ENCODE results near the gene CAT. TPM values are rescaled to one million over a fixed set of nuclear protein-coding genes. Genes with fewer than 3 reads are reported as not detected.

CAT gene
- total RNA-seq, 4 donors from 2014 or later = 81.0 to 213 (median 125) TPM

GRCh38 chr11:34473603-34474169 is 35.0 kb downstream of the CAT start:
- H3K4me1 ChIP-seq = no peaks in the 10 kb centered on the region
- H3K9me3 ChIP-seq = no peaks in the 10 kb centered on the region
- H3K4me3 ChIP-seq = no peak overlapping the region
- H3K27me3 ChIP-seq = no peaks in the 10 kb centered on the region
- ATAC-seq = no peak
- 90 to 93% methylated on average over 4 of the region's 4 CpGs for WGBS, 2 donors (ENCODE audit: low coverage in 1 of 2)
- H3K36me3 ChIP-seq = peaks cover 11 to 49% of the 10 kb centered on the region in 2 donors
- TF ChIP-seq CTCF (IDR thresholded peaks at IDR 0.05) (no peak), POLR2AphosphoS5 (IDR thresholded peaks at IDR 0.05) (no peak), POLR2A (IDR thresholded peaks at IDR 0.05) (no peak), EP300 (IDR thresholded peaks at IDR 0.05) (no peak)
- no peak overlapping the region for H3K27ac ChIP-seq

- H3K27me3 ChIP-seq = no peaks in the 10 kb centered on the region
- ATAC-seq = no peak
- TF ChIP-seq CTCF (IDR thresholded peaks at IDR 0.05) (no peak), POLR2A (IDR thresholded peaks at IDR 0.05) (no peak), EP300 (IDR thresholded peaks at IDR 0.05) (no peak), POLR2AphosphoS5 (IDR thresholded peaks at IDR 0.05) (no peak)
- no peak overlapping the region for H3K27ac ChIP-seq
- peaks cover 7 to 30% of the 10 kb centered on the region in 2 donors for H3K36me3 ChIP-seq
- no peaks in the 10 kb centered on the region for H3K9me3 ChIP-seq
- no peaks in the 10 kb centered on the region for H3K4me1 ChIP-seq
- WGBS, 2 donors (ENCODE audit: low coverage in 1 of 2) = 9 to 20% methylated on average over 1 to 3 of the region's 3 CpGs
- H3K4me3 ChIP-seq = no peak overlapping the region
These were observed 36.9 kb downstream of the CAT start for GRCh38 chr11:34475656-34476055.

- H3K27ac ChIP-seq = no peak overlapping the region
- H3K4me3 ChIP-seq = no peak overlapping the region
- no peak for ATAC-seq
- no peaks in the 10 kb centered on the region for H3K4me1 ChIP-seq
- TF ChIP-seq CTCF (IDR thresholded peaks at IDR 0.05) (no peak), POLR2AphosphoS5 (IDR thresholded peaks at IDR 0.05) (no peak), EP300 (IDR thresholded peaks at IDR 0.05) (no peak), POLR2A (IDR thresholded peaks at IDR 0.05) (no peak)
- H3K27me3 ChIP-seq = no peaks in the 10 kb centered on the region
- H3K9me3 ChIP-seq = no peaks in the 10 kb centered on the region
- whole genome bisulfite sequencing, 2 donors (ENCODE audit: low coverage in 1 of 2) = 86 to 91% methylated on average over 3 to 4 of the region's 4 CpGs
- H3K36me3 ChIP-seq = peaks cover 4 to 18% of the 10 kb centered on the region in 2 donors
These were observed 38.1 kb downstream of the CAT start for GRCh38 chr11:34476849-34477248.

- Histone ChIP-seq H3K4me1 (no peaks in the 10 kb centered on the region), H3K36me3 (no peaks in the 10 kb centered on the region), H3K27me3 (no peaks in the 10 kb centered on the region), H3K9me3 (no peaks in the 10 kb centered on the region), H3K4me3 (no peak overlapping the region), H3K27ac (no peak overlapping the region)
- no peak for TF ChIP-seq CTCF (IDR thresholded peaks at IDR 0.05)
- TF ChIP-seq POLR2AphosphoS5 (IDR thresholded peaks at IDR 0.05) = no peak
- no peak for TF ChIP-seq EP300 (IDR thresholded peaks at IDR 0.05)
- TF ChIP-seq POLR2A (IDR thresholded peaks at IDR 0.05) = no peak
- no peak for ATAC-seq
- WGBS, 2 donors (ENCODE audit: low coverage in 1 of 2) = 55 to 56% methylated on average over 7 to 8 of the region's 8 CpGs
These were observed 40.3 kb downstream of the CAT start for GRCh38 chr11:34478845-34479663.

- WGBS, 2 donors (ENCODE audit: low coverage in 1 of 2) = 3 to 50% methylated on average over 1 to 3 of the region's 3 CpGs
- Histone ChIP-seq H3K9me3 (no peaks in the 10 kb centered on the region), H3K27ac (no peak overlapping the region), H3K36me3 (no peaks in the 10 kb centered on the region), H3K4me3 (no peak overlapping the region), H3K27me3 (no peaks in the 10 kb centered on the region), H3K4me1 (no peaks in the 10 kb centered on the region)
- no peak for TF ChIP-seq CTCF (IDR thresholded peaks at IDR 0.05)
- no peak for TF ChIP-seq POLR2AphosphoS5 (IDR thresholded peaks at IDR 0.05)
- TF ChIP-seq POLR2A (IDR thresholded peaks at IDR 0.05) = no peak
- TF ChIP-seq EP300 (IDR thresholded peaks at IDR 0.05) = no peak
- no peak for ATAC-seq
These were observed 41.6 kb downstream of the CAT start for GRCh38 chr11:34480314-34480713.
